Epithelial cell of umbilical artery (primary cell): Measurements from ENCODE around the gene KCNA10. TPM values are rescaled to one million over a fixed set of nuclear protein-coding genes. Genes with fewer than 3 reads are reported as not detected.

Experiments
- total RNA-seq: library from RNA; depleted of rRNA; stranded (reverse); fragments of >200 nt; gene quantifications from 2 replicates; pipeline ENCODE4 v1.2.3, GENCODE V29; 2014

KCNA10 gene
- total RNA-seq = 0.15 TPM in 1 of 2 replicates, not detected in the other

GRCh38 chr1:110519125-110519810 is at the start of gene KCNA10:
Gene KCNA10 (minus strand): TSS chr1:110519175. CDS start chr1:110518787, 388 bp downstream.

Other genes with a start within 250 kb of the KCNA10 start
- gene RBM15, start 179.8 kb downstream of the KCNA10 start, total RNA-seq = 33.8 and 38.3 TPM in 2 replicates
- gene SLC16A4, start 128.1 kb downstream of the KCNA10 start, total RNA-seq = 6.8 and 10.3 TPM in 2 replicates
- 60.9 and 75.0 TPM in 2 replicates for gene LAMTOR5, start 111.5 kb downstream of the KCNA10 start, total RNA-seq
- not detected in 2 replicates for gene PROK1, start 68.0 kb downstream of the KCNA10 start, total RNA-seq
- not detected in 2 replicates for gene KCNA2, start 87.2 kb upstream of the KCNA10 start, total RNA-seq
- not detected in 2 replicates for gene KCNA3, start 155.8 kb upstream of the KCNA10 start, total RNA-seq